Liver (tissue), 3 donors: Measurements from ENCODE around the gene NTM.

Experiments used
- CTCF ChIP-seq: fragments of 150-350 bp; IDR thresholded peaks from 2 replicates; pipeline ENCODE4 v1.5.1; 2017; ENCODE audit warnings: improper control_type of control experiment, low read depth, low read length; ENCODE audit not compliant: missing input control
- GABPA ChIP-seq, 2 donors: IDR thresholded peaks in 1 of 2; conservative IDR thresholded peaks in 1 of 2; 2 replicates each; pipeline ENCODE4 v1.6.1; 2016; ENCODE audit warnings: antibody characterized with exemption in 2 of 2, mild to moderate bottlenecking in 1 of 2, moderate library complexity in 1 of 2
- HNF4G ChIP-seq: IDR thresholded peaks from 2 replicates; pipeline ENCODE4 v1.6.1; 2016; ENCODE audit warnings: antibody characterized with exemption
- MAX ChIP-seq: IDR thresholded peaks from 2 replicates; pipeline ENCODE4 v1.6.1; 2016; ENCODE audit warnings: antibody characterized with exemption
- RAD21 ChIP-seq, 2 donors: IDR thresholded peaks; 2 replicates each; pipeline ENCODE4 v1.6.1; 2016; ENCODE audit warnings: antibody characterized with exemption in 2 of 2, mild to moderate bottlenecking in 2 of 2
- SP1 ChIP-seq: IDR thresholded peaks from 2 replicates; pipeline ENCODE4 v1.6.1; 2018; ENCODE audit warnings: antibody characterized with exemption, mild to moderate bottlenecking
- TAF1 ChIP-seq: conservative IDR thresholded peaks from 2 replicates; pipeline ENCODE4 v1.6.1; 2016; ENCODE audit warnings: antibody characterized with exemption, mild to moderate bottlenecking
- YY1 ChIP-seq: IDR thresholded peaks from 2 replicates; pipeline ENCODE4 v1.6.1; 2016; ENCODE audit warnings: antibody characterized with exemption, mild to moderate bottlenecking
- TF ChIP-seq, protein P1 (sequence below): IDR thresholded peaks from 2 replicates; pipeline ENCODE4 v1.6.1; 2016; ENCODE audit warnings: antibody characterized with exemption, mild to moderate bottlenecking
- donor health status: healthy.
- donor health status: healthy.

DNA sequence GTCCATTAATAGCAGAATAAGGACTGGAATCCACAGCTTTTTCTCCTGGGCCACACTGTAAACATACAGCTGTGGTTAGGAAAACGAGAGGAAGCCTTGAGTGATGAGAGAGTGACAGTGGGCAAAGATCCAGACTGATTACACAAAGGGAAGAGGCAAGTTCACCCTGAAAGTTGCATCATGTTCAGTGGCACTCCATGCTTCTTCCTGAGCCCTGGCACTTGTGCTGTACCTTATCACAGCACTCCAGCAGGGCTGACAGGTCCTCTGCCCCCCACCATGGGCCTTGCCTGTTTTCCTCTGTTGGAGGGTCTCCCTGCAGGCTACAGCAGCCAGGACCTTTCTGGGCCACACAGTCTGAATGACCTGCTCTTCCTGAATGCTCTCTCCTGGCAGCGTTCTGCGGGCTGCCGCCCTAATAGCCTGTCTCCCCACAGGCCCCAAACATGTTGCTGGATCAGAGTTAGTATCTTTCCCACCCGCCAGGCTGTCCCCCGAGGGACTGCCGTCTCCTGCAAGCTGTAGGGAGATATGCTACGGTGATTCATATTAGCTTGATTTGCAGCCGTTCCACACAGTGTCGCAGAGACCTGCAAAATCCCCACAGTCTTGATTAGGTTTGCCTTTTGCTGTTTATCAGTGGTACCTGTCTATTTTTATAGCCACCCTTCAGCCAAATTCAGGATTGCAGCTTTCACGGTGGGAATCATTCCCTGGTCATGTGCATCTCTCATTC is 60.2 kb downstream of the NTM start:
- TF ChIP-seq TAF1 (no peak), CTCF (no peak), RAD21 (IDR thresholded peaks at IDR 0.05) (no peak), YY1 (no peak), SP1 (no peak), MAX (no peak), GABPA (IDR thresholded peaks at IDR 0.05 in 1 of 2, conservative IDR thresholded peaks at IDR 0.05 in 1 of 2) (no peak), HNF4G (no peak)
- TF ChIP-seq, protein P1, sequence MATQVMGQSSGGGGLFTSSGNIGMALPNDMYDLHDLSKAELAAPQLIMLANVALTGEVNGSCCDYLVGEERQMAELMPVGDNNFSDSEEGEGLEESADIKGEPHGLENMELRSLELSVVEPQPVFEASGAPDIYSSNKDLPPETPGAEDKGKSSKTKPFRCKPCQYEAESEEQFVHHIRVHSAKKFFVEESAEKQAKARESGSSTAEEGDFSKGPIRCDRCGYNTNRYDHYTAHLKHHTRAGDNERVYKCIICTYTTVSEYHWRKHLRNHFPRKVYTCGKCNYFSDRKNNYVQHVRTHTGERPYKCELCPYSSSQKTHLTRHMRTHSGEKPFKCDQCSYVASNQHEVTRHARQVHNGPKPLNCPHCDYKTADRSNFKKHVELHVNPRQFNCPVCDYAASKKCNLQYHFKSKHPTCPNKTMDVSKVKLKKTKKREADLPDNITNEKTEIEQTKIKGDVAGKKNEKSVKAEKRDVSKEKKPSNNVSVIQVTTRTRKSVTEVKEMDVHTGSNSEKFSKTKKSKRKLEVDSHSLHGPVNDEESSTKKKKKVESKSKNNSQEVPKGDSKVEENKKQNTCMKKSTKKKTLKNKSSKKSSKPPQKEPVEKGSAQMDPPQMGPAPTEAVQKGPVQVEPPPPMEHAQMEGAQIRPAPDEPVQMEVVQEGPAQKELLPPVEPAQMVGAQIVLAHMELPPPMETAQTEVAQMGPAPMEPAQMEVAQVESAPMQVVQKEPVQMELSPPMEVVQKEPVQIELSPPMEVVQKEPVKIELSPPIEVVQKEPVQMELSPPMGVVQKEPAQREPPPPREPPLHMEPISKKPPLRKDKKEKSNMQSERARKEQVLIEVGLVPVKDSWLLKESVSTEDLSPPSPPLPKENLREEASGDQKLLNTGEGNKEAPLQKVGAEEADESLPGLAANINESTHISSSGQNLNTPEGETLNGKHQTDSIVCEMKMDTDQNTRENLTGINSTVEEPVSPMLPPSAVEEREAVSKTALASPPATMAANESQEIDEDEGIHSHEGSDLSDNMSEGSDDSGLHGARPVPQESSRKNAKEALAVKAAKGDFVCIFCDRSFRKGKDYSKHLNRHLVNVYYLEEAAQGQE: no peak
